Transverse colon (tissue), 4 donors: Measurements from ENCODE around the gene EIF1AD.

Experiments
- CTCF ChIP-seq, 5 experiments: fragments of 200-600 bp in 3 of 5; fragments of 450-650 bp in 2 of 5; sonication (generic) in 3 of 5; IDR thresholded peaks; 1 replicate in 2 of 5; 2 replicates in 3 of 5; pipeline ENCODE4 v1.5.1; 2016 to 2017; ENCODE audit warnings: antibody characterized with exemption in 5 of 5, inconsistent platforms in 3 of 5, mild to moderate bottlenecking in 2 of 5, moderate library complexity in 1 of 5
- POLR2A ChIP-seq: fragments of 450-650 bp; IDR thresholded peaks from one replicate; pipeline ENCODE4 v1.6.1; 2016; ENCODE audit warnings: antibody characterized with exemption, mild to moderate bottlenecking, moderate library complexity
- POLR2AphosphoS5 ChIP-seq, 3 donors: sonication (generic); formaldehyde crosslinking; IDR thresholded peaks; one replicate each; pipeline ENCODE4 v1.6.1; 2016; ENCODE audit warnings: antibody characterized with exemption in 3 of 3

- no peak for TF ChIP-seq POLR2AphosphoS5 (IDR thresholded peaks at IDR 0.05)
- no peak for TF ChIP-seq POLR2A
- TF ChIP-seq CTCF (IDR thresholded peaks at IDR 0.05) = no peak
Observed at GRCh38 chr11:65958291-65958690, 43.7 kb downstream of the EIF1AD start.
